HFF-Myc (cell line): ENCODE data around the gene SMIM20.

ENCODE experiments used
- DNase-seq: peaks from one replicate; pipeline ENCODE4 v3.0.0-alpha.2; 2011; ENCODE audit warnings: low read depth; ENCODE audit errors: extremely low read depth
- H3K4me3 ChIP-seq: replicated peaks from 2 replicates; pipeline ENCODE4 v1.5.1; 2011; ENCODE audit warnings: low read depth, mild to moderate bottlenecking, control low read depth, low read length
- CTCF ChIP-seq: IDR thresholded peaks from 2 replicates; pipeline ENCODE4 v1.5.1; 2012; ENCODE audit warnings: mild to moderate bottlenecking, low read depth, low read length, control low read depth; ENCODE audit errors: missing control alignments

The SMIM20 gene

GRCh38 chr4:25937801-25938200, 23.8 kb downstream of the SMIM20 start:
- TF ChIP-seq CTCF: no peak
- H3K4me3 ChIP-seq: no peak overlapping the region
- DNase-seq: no peak

GRCh38 chr4:25938366-25938765, 24.3 kb downstream of the SMIM20 start:
- DNase-seq: no peak
- no peak for TF ChIP-seq CTCF
- H3K4me3 ChIP-seq: no peak overlapping the region

GRCh38 chr4:25938787-25939186, 24.8 kb downstream of the SMIM20 start:
- DNase-seq: no peak

GRCh38 chr4:25939330-25939729, 25.3 kb downstream of the SMIM20 start:
- DNase-seq: no peak
- H3K4me3 ChIP-seq: no peak overlapping the region
- peak; percentile 17 for TF ChIP-seq CTCF

More at GRCh38 chr4:25938787-25939186, 24.8 kb downstream of the SMIM20 start:
- no peak for TF ChIP-seq CTCF
- no peak overlapping the region for H3K4me3 ChIP-seq

GRCh38 chr4:25941457-25942221, 27.6 kb downstream of the SMIM20 start:
- no peak for DNase-seq
- H3K4me3 ChIP-seq: no peak overlapping the region
- TF ChIP-seq CTCF: no peak

- no peak for TF ChIP-seq CTCF
- no peak overlapping the region for H3K4me3 ChIP-seq
- DNase-seq: no peak
Measured at GRCh38 chr4:25943312-25943711, 29.3 kb downstream of the SMIM20 start.

GRCh38 chr4:25943805-25944204, 29.8 kb downstream of the SMIM20 start:
- DNase-seq: no peak
- H3K4me3 ChIP-seq: no peak overlapping the region
- TF ChIP-seq CTCF: no peak
